IMR-90 (cell line): ENCODE measurements around the gene PMM1.

Experiments used
- CEBPB ChIP-seq: IDR thresholded peaks from 2 replicates; pipeline ENCODE4 v1.6.1; 2012; ENCODE audit warnings: low read depth, low read length, improper control_type of control experiment
- CTCF ChIP-seq: conservative IDR thresholded peaks from 2 replicates; pipeline ENCODE4 v1.5.1; 2012; ENCODE audit warnings: mild to moderate bottlenecking, low read depth, low read length, improper control_type of control experiment
- MAFK ChIP-seq: IDR thresholded peaks from 2 replicates; pipeline ENCODE4 v1.6.1; 2012; ENCODE audit warnings: low read depth, low read length, improper control_type of control experiment
- MXI1 ChIP-seq: IDR thresholded peaks from 2 replicates; pipeline ENCODE4 v1.6.1; 2012; ENCODE audit warnings: low read depth, mild to moderate bottlenecking, low read length, moderate library complexity, borderline replicate concordance
- POLR2A ChIP-seq: IDR thresholded peaks from 2 replicates; pipeline ENCODE4 v1.6.1; 2012; ENCODE audit warnings: mild to moderate bottlenecking, low read depth, low read length
- RAD21 ChIP-seq: IDR thresholded peaks from 2 replicates; pipeline ENCODE4 v1.6.1; 2012; ENCODE audit warnings: low read length, improper control_type of control experiment
- RFX5 ChIP-seq: IDR thresholded peaks from 2 replicates; pipeline ENCODE4 v1.8.0; 2012; ENCODE audit warnings: low read depth, mild to moderate bottlenecking, low read length, moderate library complexity
- SMC3 ChIP-seq: fragments of 150-350 bp; IDR thresholded peaks from 2 replicates; pipeline ENCODE4 v1.6.1; 2016; ENCODE audit warnings: low read depth, mild to moderate bottlenecking, antibody characterized with exemption, low read length, moderate library complexity
- USF2 ChIP-seq: fragments of 150-350 bp; IDR thresholded peaks from 2 replicates; pipeline ENCODE4 v1.6.1; 2017; ENCODE audit warnings: mild to moderate bottlenecking, antibody characterized with exemption, low read length, low read depth

- no peak for TF ChIP-seq CTCF
- TF ChIP-seq MXI1: no peak
- no peak for TF ChIP-seq POLR2A
- TF ChIP-seq CEBPB: no peak
- TF ChIP-seq RAD21: no peak
- no peak for TF ChIP-seq MAFK
- no peak for TF ChIP-seq USF2
- TF ChIP-seq SMC3: no peak
- no peak for TF ChIP-seq RFX5
These were observed 16.0 kb downstream of the PMM1 start for GRCh38 chr22:41573677-41574076.
